ENCODE data around the gene DEFB132. TPM values are rescaled to one million over a fixed set of nuclear protein-coding genes. Genes with fewer than 3 reads are reported as not detected.

Gene DEFB132
- total RNA-seq, 1 donor, result not detected

DNA sequence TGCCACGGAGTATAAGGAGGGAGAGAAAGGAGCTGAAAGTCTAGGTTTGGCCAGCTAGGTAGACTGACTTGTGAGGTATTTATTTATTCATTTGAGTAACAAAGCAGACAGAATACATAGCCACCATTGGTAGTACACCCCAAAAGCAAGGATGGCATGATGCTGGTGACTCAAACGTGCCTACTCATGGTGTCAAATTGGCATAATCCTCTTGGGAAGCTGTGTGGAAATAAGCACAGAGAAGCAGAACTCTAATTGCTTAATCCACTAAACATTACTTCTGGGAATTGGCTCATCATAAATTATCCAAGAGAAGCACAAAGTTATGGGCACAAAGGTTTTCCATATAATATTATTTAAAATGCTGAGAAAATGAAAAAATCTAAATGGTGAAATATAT is 2.5 kb downstream of the DEFB132 start:
- no peak for DNase-seq (ENCODE audit: low read depth in 2 of 3, low spot score in 2 of 3)

DNA sequence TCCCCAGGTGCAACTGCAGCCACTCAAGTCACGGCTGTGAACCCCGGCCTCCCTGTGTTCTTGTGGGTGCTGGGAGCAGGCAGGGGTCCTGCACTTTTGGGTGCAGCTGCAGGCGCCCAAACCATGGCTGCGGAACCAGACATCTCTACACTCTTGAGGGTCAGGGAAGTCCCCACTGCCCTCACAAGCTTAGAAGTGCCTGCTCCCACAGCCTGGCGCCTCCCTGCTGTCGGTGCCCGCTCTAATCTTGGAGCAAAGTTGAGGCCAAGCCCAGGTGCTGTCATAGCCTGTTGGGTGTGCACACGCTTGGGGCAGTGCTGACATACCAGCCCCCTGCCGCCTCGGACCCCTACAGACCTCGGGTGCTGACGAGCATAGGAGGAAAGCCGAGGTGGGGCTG is 6.2 kb downstream of the DEFB132 start:
- no peak for DNase-seq (ENCODE audit: low read depth in 2 of 3, low spot score in 2 of 3)

DNA sequence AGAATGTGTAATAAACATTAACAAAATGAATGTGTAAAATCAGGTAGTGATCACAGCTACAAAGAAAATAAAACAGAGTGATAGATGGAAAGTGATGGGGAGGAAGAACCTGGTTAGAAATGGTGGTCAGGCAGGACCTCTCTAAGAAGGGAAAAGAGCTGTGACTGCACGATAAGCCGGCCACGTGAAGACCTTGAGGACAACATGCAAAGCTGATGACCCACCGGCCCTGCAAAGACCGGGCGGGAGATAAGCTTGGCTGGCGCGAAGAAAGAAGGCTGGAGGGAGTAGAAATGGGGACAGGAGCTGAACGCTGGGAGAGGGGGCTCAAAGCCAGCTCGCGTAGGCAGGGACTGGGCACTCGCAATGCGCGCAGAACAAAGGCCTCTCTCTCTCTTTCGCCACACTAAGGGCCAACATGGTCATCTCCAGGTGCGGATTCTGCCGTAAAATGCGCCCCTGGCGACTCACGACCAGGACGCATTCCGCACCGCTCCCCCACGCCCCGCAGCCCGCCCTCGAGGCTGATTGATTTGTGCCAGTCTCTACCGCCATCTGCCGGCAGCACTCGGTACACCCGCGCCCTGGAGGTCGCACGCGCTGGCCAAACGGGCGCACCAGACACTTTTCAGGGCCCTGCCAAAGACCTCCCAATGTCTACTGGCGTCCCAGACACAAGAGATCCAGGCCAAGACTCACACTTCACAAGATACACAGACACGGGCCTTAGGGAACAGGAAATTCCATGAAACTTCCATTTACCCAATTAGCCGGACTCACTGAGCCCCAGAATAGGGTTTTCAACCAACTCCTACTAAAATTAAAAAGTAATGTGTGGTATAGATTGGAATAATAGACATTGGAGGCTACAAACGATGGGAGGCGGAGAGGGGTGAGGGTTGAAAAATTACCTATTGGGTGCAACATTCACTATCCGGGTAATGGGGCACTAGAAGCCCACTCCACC is 9.4 kb downstream of the DEFB132 start:
- peak; percentile 76 to 89 (median 87) for DNase-seq (ENCODE audit: low read depth in 2 of 3, low spot score in 2 of 3)

DNA sequence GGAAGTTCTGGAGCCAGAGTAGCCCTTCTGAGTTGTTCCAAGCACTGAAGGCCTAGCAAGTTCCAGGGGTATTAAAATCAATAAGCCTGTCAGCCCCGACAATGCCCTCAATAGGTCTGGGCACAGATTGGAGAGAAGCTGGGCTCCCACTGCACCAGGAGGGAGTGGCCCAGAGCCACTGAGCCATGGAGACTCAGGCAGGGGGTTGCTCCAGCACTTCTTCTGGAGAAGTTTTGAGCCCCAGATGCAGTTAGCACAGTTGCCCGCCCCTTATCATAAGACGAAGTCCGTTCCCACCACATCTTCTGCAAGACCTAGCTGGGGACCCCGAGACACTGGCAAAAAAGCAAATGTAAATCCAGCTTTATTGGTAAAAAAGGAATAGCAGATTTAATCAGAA is 13.0 kb downstream of the DEFB132 start:
- DNase-seq (ENCODE audit: low read depth in 2 of 3, low spot score in 2 of 3), result no peak

DNA sequence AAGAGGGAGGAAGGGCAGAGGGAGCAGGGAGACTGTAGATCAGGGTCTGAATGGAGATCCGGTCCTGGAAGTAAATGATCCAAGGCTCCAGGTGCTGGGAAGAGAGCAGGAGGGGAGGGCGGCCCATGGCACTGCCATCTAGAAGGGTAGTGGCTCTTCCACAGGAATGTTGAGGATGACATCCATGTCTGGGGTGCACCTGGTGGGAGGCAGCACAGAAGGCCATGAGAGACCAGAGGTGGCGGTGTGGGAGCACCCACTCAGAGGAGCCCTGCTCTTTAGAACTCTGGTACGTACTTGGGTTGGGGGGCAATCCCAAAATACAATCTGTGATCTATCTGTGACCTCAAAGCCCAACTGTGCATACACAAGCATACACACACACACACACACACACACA is 13.5 kb downstream of the DEFB132 start:
- DNase-seq (ENCODE audit: low read depth in 2 of 3, low spot score in 2 of 3), result no peak

DNA sequence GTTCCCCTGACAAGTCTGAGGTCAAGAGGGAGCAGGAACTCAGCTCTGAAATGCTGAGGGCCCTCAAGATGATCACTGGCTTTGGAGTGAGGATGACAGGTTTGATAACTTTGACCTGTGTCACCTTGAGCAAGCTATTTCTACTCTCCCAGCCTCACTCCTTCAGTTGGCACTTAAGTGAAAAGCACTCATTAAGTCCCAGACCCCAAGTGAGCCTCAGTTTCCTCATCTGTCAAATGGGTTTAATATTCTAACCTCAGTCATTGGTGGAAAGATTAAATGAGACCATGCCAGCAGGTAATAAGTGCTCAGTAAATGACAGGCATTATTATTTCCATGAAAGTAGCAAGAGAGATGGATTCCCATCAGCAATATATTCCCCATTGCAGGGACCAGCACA is 14.0 kb downstream of the DEFB132 start:
- DNase-seq (ENCODE audit: low read depth in 2 of 3, low spot score in 2 of 3), result no peak

GRCh38 chr20:272718-273117 is 15.2 kb downstream of the DEFB132 start:
- DNase-seq (ENCODE audit: low read depth in 2 of 3, low spot score in 2 of 3), result no peak

DNA sequence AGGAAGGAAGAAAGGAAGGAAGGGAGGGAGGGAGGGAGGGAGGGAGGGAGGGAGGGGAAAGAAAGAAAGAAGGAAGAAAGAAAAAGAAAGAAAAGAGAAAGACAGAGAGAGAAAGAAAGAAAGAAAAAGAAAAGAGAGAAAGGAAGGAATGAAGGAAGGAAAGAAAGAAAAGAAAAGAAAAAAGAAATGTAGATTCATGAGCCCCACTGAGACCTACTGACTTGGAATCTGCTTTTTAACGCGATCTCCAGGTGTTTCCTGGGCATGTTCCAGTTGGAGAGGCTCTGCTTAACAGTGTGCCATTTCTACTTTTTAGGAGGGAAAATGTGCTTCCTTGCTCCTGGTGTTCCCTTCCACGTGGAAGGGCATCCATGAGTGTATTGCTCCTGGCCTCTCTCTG is 16.4 kb downstream of the DEFB132 start:
- no peak for DNase-seq (ENCODE audit: low read depth in 2 of 3, low spot score in 2 of 3)

- DNase-seq (ENCODE audit: low read depth in 2 of 3, low spot score in 2 of 3), result no peak
Observed at GRCh38 chr20:275791-276190, 18.3 kb downstream of the DEFB132 start.

- no peak for DNase-seq (ENCODE audit: low read depth in 2 of 3, low spot score in 2 of 3)
Observed at GRCh38 chr20:276620-277495, 19.3 kb downstream of the DEFB132 start.

GRCh38 chr20:277496-277781 is 19.9 kb downstream of the DEFB132 start:
- no peak for DNase-seq (ENCODE audit: low read depth in 2 of 3, low spot score in 2 of 3)

- no peak for DNase-seq (ENCODE audit: low read depth in 2 of 3, low spot score in 2 of 3)
Observed at GRCh38 chr20:278181-278580, 20.7 kb downstream of the DEFB132 start.

- no peak for DNase-seq (ENCODE audit: low read depth in 2 of 3, low spot score in 2 of 3)
Observed at GRCh38 chr20:278607-279571, 21.4 kb downstream of the DEFB132 start.

- no peak for DNase-seq (ENCODE audit: low read depth in 2 of 3, low spot score in 2 of 3)
Observed at GRCh38 chr20:284172-284571, 26.6 kb downstream of the DEFB132 start.

- no peak for DNase-seq (ENCODE audit: low read depth in 2 of 3, low spot score in 2 of 3)
Observed at GRCh38 chr20:286508-286907, 29.0 kb downstream of the DEFB132 start.

DNA sequence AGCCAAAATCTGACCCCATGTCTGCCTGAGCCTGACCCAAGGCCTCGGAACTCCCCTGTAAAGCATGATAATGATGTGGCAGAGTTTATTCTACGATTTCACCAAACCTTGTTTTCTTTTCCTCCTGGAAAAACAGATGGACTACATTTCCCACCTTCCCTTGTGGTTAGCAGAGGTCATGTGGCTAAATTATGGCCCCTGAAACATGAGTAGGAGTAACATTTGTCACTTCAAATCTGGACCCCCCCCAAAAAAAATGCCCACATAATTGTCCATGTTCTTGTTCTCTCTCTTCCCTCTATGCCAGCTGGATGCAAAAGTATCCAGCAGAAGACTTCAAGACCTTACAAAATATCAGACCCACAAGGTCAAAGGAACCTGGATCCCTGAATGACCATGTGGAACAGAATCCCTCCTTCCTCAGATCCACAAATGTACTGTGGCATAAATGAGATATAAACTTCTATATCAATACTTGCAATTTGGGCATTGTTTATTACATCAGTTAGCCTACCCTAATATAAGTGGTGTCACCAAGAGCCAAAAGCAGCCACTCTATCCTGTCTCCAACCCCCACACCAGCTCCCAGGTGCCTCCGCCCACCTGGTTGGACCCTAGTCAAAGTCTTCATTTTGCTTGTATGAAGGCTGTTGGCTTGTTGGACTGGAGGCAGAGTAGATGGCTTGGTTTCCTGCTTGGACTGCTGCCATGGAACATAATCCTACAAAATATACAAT is 31.6 kb downstream of the DEFB132 start:
- no peak for DNase-seq (ENCODE audit: low read depth in 2 of 3, low spot score in 2 of 3)

DNA sequence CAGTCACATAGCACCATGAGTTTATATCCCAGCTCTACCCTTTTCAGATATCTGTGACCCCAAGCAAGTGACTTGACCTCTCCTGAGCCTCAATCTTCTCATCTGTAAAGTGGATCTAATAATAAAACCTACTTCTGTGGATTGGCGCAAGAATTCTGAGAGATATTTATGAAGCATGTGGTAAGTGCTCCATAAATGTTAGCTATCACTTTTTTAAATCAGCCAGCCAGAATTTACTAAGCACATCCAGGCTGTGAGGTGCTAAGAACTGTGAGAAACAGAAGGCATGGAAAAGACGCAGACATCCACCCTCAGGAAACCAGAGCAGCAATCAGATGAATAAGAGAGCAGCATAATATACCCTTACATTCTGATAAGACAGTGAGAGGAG is 32.2 kb downstream of the DEFB132 start:
- DNase-seq (ENCODE audit: low read depth in 2 of 3, low spot score in 2 of 3), result no peak

DNA sequence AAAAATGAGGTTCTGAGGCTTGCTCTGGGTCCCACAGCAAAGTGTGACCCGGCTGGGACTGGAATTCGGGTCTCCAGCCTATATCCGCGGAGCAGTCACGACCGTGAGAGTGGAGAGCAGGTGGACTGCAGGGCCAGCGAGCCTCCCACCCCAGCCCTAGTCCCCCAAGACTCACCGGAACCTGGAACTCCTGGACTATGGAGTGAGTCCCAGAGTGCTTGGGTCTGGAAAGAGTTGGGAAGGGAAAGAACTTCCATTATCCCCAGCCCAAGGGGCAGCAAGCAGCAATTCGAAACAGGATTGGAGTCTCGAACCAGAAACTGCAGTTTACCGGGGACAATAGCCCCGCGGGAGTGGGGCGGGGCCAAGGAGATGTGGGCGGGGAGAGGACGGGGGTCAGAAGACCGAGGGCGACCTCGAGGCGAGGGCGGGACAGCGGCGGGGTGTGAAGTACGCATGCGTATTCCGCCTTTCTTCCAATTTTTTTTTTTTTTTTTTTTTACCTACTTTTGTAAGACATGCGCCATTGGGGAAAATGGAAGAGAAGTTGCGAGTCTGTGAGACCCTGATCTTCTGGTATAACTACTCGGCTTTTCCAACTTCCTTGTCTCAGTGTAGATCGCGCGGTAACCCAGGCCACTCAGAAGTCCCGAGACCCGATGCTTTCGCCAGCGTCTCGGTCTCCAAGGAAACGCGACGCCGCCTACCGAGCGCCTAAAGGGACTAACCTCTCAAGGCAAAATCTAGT is 32.7 kb downstream of the DEFB132 start, which contains the start of gene C20orf96:
Gene C20orf96 (minus strand): TSS at position 667 of the 748 bp plus-strand sequence. CDS start 140 bp downstream, at position 527.
- DNase-seq (ENCODE audit: low read depth in 2 of 3, low spot score in 2 of 3), result peak; percentile 67 to 97 (median 92)

DNA sequence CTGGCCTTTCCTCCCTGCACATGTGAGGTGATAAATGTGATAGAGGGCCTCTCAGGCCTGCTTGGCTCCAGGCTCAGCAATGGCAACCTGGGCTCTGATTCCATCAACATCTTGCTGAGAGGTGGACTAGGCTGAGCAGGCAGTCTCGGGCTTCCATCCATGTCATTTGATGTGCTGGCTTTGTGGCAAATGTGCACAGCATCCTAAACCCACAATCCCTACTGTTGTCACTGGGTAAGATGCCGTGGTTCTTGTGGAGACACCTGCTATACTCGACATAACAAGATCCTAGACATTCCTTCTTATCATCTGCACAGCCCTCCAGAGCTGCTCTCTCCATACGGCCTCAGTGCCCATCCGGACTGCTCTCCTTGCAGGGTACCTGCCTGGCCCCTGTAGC is 37.1 kb downstream of the DEFB132 start:
- no peak for DNase-seq (ENCODE audit: low read depth in 2 of 3, low spot score in 2 of 3)

Data from hematopoietic multipotent progenitor cell (in vitro differentiated cells).